Hepatocyte (in vitro differentiated cells): Measurements from ENCODE around the gene VWA8. TPM values are rescaled to one million over a fixed set of nuclear protein-coding genes. Genes with fewer than 3 reads are reported as not detected.

Experiments
- DNase-seq: peaks from one replicate; pipeline ENCODE4 v3.0.0-alpha.2; 2016; ENCODE audit warnings: low spot score
- H2AFZ ChIP-seq: fragments of 200-600 bp; sonication (generic); 2 replicates; pipeline ENCODE4 v1.6.0; 2016; ENCODE audit warnings: antibody characterized with exemption, mild to moderate bottlenecking
- H3K27ac ChIP-seq: fragments of 200-600 bp; sonication (generic); 2 replicates; pipeline ENCODE4 v1.5.1; 2016; ENCODE audit warnings: mild to moderate bottlenecking
- H3K27me3 ChIP-seq: fragments of 200-600 bp; sonication (generic); 2 replicates; pipeline ENCODE4 v1.6.1; 2016
- H3K36me3 ChIP-seq: fragments of 200-600 bp; sonication (generic); replicated peaks from 2 replicates; pipeline ENCODE4 v1.5.1; 2016; ENCODE audit warnings: low read depth; ENCODE audit not compliant: insufficient read depth
- H3K4me1 ChIP-seq: fragments of 200-600 bp; sonication (generic); 2 replicates; pipeline ENCODE4 v1.5.1; 2016; ENCODE audit warnings: mild to moderate bottlenecking, moderate library complexity; ENCODE audit not compliant: insufficient read depth
- H3K4me2 ChIP-seq: fragments of 200-600 bp; sonication (generic); 2 replicates; pipeline ENCODE4 v1.6.0; 2016
- H3K4me3 ChIP-seq: fragments of 200-600 bp; sonication (generic); 2 replicates; pipeline ENCODE4 v1.5.1; 2016; ENCODE audit warnings: mild to moderate bottlenecking
- H3K79me2 ChIP-seq: fragments of 200-600 bp; sonication (generic); 2 replicates; pipeline ENCODE4 v1.6.0; 2017; ENCODE audit warnings: mild to moderate bottlenecking
- H3K9me2 ChIP-seq: fragments of 200-600 bp; sonication (generic); replicated peaks from 2 replicates; pipeline ENCODE4 v1.6.0; 2017; ENCODE audit warnings: mild to moderate bottlenecking; ENCODE audit not compliant: insufficient read depth
- H3K9me3 ChIP-seq: fragments of 200-600 bp; sonication (generic); 2 replicates; pipeline ENCODE4 v1.5.1; 2016; ENCODE audit warnings: low read depth, mild to moderate bottlenecking
- H4K20me1 ChIP-seq: fragments of 200-600 bp; sonication (generic); 2 replicates; pipeline ENCODE4 v1.6.0; 2016; ENCODE audit warnings: mild to moderate bottlenecking; ENCODE audit not compliant: insufficient read depth, poor library complexity, severe bottlenecking
- CTCF ChIP-seq: fragments of 200-600 bp; sonication (generic); IDR thresholded peaks from 2 replicates; pipeline ENCODE4 v1.5.1; 2016; ENCODE audit warnings: antibody characterized with exemption, mild to moderate bottlenecking; ENCODE audit not compliant: poor library complexity
- EZH2 ChIP-seq: fragments of 200-600 bp; sonication (generic); IDR thresholded peaks from 2 replicates; pipeline ENCODE4 v1.6.1; 2016; ENCODE audit warnings: antibody characterized with exemption, mild to moderate bottlenecking, borderline replicate concordance
- EZH2phosphoT487 ChIP-seq: fragments of 200-600 bp; sonication (generic); IDR thresholded peaks from one replicate; pipeline ENCODE4 v1.6.1; 2018; ENCODE audit warnings: antibody characterized with exemption, mild to moderate bottlenecking, low read depth, moderate library complexity; ENCODE audit not compliant: unreplicated experiment, severe bottlenecking
- WGBS: methylation state at CpG from one replicate; pipeline ENCODE4 v1.1.6; 2016; ENCODE audit warnings: low lambda C conversion rate; ENCODE audit errors: missing lambda C conversion rate; 5-methylcytosine and 5-hydroxymethylcytosine counted together
- polyA plus RNA-seq: library from polyadenylated mRNA; unstranded; fragments of >200 nt; fragmentation: Nextera tagmentation; extraction: Ambion mirVana; gene quantifications from 2 replicates; pipeline ENCODE4 v1.2.1, GENCODE V29; 2016
- total RNA-seq: library from RNA; depleted of rRNA; stranded (reverse); fragments of >200 nt; gene quantifications from 2 replicates; pipeline ENCODE4 v1.2.3, GENCODE V29; 2014

VWA8 gene
- total and polyA plus RNA-seq, 2 experiments from 2014 or later: 4.9 to 19.5 TPM

DNA sequence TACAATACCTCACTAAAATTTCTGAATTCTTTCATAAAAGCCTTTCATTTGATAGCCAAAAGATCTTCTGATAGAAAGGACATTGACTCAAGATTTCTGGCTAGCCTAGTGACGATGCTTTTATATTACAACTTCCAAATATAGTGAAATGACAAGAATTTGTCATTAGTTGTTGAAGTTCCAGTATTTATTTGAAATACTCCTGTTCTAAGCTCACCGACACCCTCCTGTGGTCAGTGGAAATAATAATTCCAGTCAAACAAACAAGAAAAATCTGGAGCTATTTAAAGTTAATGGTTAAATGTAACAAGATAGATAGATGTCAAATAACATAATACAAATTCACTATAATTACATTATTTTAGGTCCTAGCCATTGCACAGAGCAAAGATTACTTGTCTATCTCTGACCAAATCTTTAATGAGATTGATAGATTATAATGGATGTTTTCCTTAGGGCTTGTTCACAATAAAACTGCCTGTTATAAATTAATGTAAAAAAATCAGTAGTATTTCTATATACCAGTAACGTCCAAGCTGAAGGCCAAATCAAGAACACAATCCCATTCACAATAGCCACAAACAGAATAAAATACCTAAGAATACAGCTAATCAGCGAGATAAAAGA is 308.1 kb downstream of the VWA8 start:
- Histone ChIP-seq H2AFZ (no peak overlapping the region), H3K27ac (no peak overlapping the region), H3K36me3 (no peaks in the 10 kb centered on the region), H3K9me3 (no peaks in the 10 kb centered on the region), H3K4me2 (no peak overlapping the region), H3K79me2 (no peaks in the 10 kb centered on the region), H3K4me1 (peaks cover 4% of the 10 kb centered on the region), H3K27me3 (no peaks in the 10 kb centered on the region), H3K9me2 (no peaks in the 10 kb centered on the region), H4K20me1 (no peaks in the 10 kb centered on the region), H3K4me3 (no peak overlapping the region)
- DNase-seq: peak; percentile 62
- TF ChIP-seq EZH2 (no peak), CTCF (peak; percentile 83)
- WGBS: 43% methylated on average over 4 of the region's 4 CpGs

DNA sequence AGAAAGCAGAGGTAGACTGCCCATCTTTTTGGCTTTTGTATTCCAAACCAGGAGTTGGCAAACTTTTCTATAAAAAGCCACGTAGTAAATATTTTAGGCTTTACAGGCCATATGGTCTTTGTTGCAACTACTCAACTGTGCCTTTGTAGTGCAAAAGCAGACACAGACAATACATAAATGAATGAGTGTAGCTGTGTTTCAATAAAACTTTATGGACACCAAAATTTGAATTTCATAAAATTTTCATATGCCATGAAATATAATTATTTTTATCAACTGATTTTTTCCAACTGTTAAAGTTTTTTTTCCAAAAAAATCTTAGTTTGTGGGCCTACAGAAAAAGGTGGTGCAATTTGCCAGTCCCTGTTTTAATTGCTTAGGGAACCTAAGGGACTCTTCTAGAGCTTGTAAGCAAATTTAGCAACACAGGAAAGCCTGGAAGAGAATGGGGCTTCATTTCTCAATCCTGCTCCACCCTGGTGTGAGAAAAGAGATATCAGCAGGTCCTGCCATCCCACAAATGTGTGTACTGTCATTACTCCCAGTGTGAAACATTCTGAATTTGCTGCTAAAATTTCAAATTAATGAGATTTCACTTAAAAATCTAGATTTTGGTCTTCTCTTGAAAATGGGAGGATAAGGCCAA is 309.4 kb downstream of the VWA8 start:
- no peak for DNase-seq
- H3K79me2 ChIP-seq: no peaks in the 10 kb centered on the region
- H3K4me3 ChIP-seq: no peak overlapping the region
- no peaks in the 10 kb centered on the region for H3K9me3 ChIP-seq
- no peak overlapping the region for H3K4me2 ChIP-seq
- H3K4me1 ChIP-seq: peaks cover 9% of the 10 kb centered on the region
- no peaks in the 10 kb centered on the region for H3K36me3 ChIP-seq
- no peak overlapping the region for H3K27ac ChIP-seq
- no peaks in the 10 kb centered on the region for H3K27me3 ChIP-seq
- H4K20me1 ChIP-seq: no peaks in the 10 kb centered on the region
- no peak overlapping the region for H2AFZ ChIP-seq
- TF ChIP-seq EZH2phosphoT487 (no peak), EZH2 (no peak), CTCF (no peak)
- no peaks in the 10 kb centered on the region for H3K9me2 ChIP-seq
- 79% methylated on average over 1 of the region's 1 CpG for WGBS

DNA sequence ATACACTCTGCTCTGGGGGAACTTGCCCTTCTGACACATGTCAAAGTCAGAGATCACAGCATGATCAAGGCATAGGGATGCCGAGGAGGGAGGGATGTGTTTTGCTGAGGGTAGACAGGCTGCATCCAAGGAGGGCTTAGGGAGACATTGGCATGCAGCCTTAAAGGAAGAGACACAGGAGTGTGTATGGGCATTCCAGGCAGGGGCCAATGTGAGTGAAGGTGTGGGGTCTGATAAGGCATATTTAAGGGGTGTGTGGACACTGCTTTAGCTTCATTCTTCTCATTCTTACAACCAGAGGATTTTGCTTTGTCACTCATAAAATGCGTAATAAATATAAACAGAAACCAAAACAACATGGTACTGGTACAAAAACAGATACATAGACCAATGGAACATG is 310.2 kb downstream of the VWA8 start:
- Histone ChIP-seq H3K4me2 (no peak overlapping the region), H3K9me3 (no peaks in the 10 kb centered on the region), H4K20me1 (no peaks in the 10 kb centered on the region), H3K27ac (no peak overlapping the region), H3K4me1 (peaks cover 10% of the 10 kb centered on the region), H3K79me2 (no peaks in the 10 kb centered on the region), H3K36me3 (no peaks in the 10 kb centered on the region), H2AFZ (no peak overlapping the region), H3K27me3 (no peaks in the 10 kb centered on the region), H3K9me2 (no peaks in the 10 kb centered on the region), H3K4me3 (no peak overlapping the region)
- no peak for DNase-seq
- TF ChIP-seq CTCF: no peak
- TF ChIP-seq EZH2: no peak
- no peak for TF ChIP-seq EZH2phosphoT487
- WGBS: 46% methylated on average over 2 of the region's 2 CpGs
